ENCODE measurements around the gene COL7A1.
A peak's percentile ranks its signal among the peaks of the same experiment; 100 is the strongest.

The COL7A1 gene

GRCh38 chr3:48591886-48592518, 3.1 kb downstream of the COL7A1 start:
- no peak for DNase-seq

- no peak for DNase-seq
Observed at GRCh38 chr3:48591436-48591835, 3.7 kb downstream of the COL7A1 start.

GRCh38 chr3:48588230-48588629, 6.9 kb downstream of the COL7A1 start:
- DNase-seq = no peak

- no peak for DNase-seq
Observed at GRCh38 chr3:48587686-48588085, 7.4 kb downstream of the COL7A1 start.

- no peak for DNase-seq
Observed at GRCh38 chr3:48585411-48585810, 9.7 kb downstream of the COL7A1 start.

GRCh38 chr3:48584836-48585235, 10.3 kb downstream of the COL7A1 start:
- DNase-seq = no peak

- no peak for DNase-seq
Observed at GRCh38 chr3:48581621-48582481, 13.3 kb downstream of the COL7A1 start.

- no peak for DNase-seq
Observed at GRCh38 chr3:48576647-48577046, 18.5 kb downstream of the COL7A1 start.

- no peak for DNase-seq
Observed at GRCh38 chr3:48575366-48575765, 19.8 kb downstream of the COL7A1 start.

- no peak for DNase-seq
Observed at GRCh38 chr3:48573973-48574585, 21.1 kb downstream of the COL7A1 start.

GRCh38 chr3:48572517-48572916, 22.6 kb downstream of the COL7A1 start:
- no peak for DNase-seq

GRCh38 chr3:48571938-48572337, 23.2 kb downstream of the COL7A1 start:
- DNase-seq = no peak

GRCh38 chr3:48569808-48570450, 25.2 kb downstream of the COL7A1 start:
- DNase-seq = no peak

- no peak for DNase-seq
Observed at GRCh38 chr3:48569400-48569799, 25.7 kb downstream of the COL7A1 start.

- no peak for DNase-seq
Observed at GRCh38 chr3:48568476-48568875, 26.7 kb downstream of the COL7A1 start.

GRCh38 chr3:48567500-48567899, 27.6 kb downstream of the COL7A1 start:
- no peak for DNase-seq

- no peak for DNase-seq
Observed at GRCh38 chr3:48567090-48567489, 28.0 kb downstream of the COL7A1 start.

- DNase-seq = no peak
Observed at GRCh38 chr3:48566401-48566760, 28.7 kb downstream of the COL7A1 start.

- peak; percentile 48 to 63 for DNase-seq
Observed at GRCh38 chr3:48565591-48566400, 29.3 kb downstream of the COL7A1 start.

GRCh38 chr3:48565186-48565585, 29.9 kb downstream of the COL7A1 start:
- DNase-seq = no peak

GRCh38 chr3:48564667-48565066, 30.5 kb downstream of the COL7A1 start:
- no peak for DNase-seq

GRCh38 chr3:48564022-48564421, 31.1 kb downstream of the COL7A1 start:
- DNase-seq = peak; percentile 91 to 92
